Esophagus squamous epithelium (tissue), 4 donors: Measurements from ENCODE around the gene DGLUCY.

Experiments used
- POLR2A ChIP-seq, 4 donors: fragments of 450-650 bp; IDR thresholded peaks; one replicate each; pipeline ENCODE4 v1.6.1; 2017; ENCODE audit warnings: antibody characterized with exemption in 4 of 4, mild to moderate bottlenecking in 4 of 4, moderate library complexity in 3 of 4
- TF ChIP-seq, protein P1 (sequence below), 6 experiments: fragments of 450-650 bp in 4 of 6; fragments of 200-600 bp in 2 of 6; sonication (generic) in 2 of 6; IDR thresholded peaks; one replicate each; pipeline ENCODE4 v1.5.1; 2016 to 2019; ENCODE audit warnings: antibody characterized with exemption in 6 of 6, mild to moderate bottlenecking in 4 of 6, moderate library complexity in 4 of 6

GRCh38 chr14:91169951-91170350, 56.1 kb downstream of the DGLUCY start:
- TF ChIP-seq POLR2A (IDR thresholded peaks at IDR 0.05), result no peak
- TF ChIP-seq, protein P1, sequence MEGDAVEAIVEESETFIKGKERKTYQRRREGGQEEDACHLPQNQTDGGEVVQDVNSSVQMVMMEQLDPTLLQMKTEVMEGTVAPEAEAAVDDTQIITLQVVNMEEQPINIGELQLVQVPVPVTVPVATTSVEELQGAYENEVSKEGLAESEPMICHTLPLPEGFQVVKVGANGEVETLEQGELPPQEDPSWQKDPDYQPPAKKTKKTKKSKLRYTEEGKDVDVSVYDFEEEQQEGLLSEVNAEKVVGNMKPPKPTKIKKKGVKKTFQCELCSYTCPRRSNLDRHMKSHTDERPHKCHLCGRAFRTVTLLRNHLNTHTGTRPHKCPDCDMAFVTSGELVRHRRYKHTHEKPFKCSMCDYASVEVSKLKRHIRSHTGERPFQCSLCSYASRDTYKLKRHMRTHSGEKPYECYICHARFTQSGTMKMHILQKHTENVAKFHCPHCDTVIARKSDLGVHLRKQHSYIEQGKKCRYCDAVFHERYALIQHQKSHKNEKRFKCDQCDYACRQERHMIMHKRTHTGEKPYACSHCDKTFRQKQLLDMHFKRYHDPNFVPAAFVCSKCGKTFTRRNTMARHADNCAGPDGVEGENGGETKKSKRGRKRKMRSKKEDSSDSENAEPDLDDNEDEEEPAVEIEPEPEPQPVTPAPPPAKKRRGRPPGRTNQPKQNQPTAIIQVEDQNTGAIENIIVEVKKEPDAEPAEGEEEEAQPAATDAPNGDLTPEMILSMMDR (IDR thresholded peaks at IDR 0.05), result no peak
